DMS114 treated with DMSO at 0.1 percent for 48 hours (cell line): Measurements from ENCODE around the gene PDZD2.
"Not testable (repeated sequence)": the region's sequence is repeated elsewhere in the genome, so short reads cannot be mapped to it uniquely, and the experiment has no call there.

Experiments
- DNase-seq: peaks from one replicate; lab custom pipeline; 2025; ENCODE audit not compliant: unreplicated experiment; lab: John Stamatoyannopoulos, UW

Gene PDZD2

DNA sequence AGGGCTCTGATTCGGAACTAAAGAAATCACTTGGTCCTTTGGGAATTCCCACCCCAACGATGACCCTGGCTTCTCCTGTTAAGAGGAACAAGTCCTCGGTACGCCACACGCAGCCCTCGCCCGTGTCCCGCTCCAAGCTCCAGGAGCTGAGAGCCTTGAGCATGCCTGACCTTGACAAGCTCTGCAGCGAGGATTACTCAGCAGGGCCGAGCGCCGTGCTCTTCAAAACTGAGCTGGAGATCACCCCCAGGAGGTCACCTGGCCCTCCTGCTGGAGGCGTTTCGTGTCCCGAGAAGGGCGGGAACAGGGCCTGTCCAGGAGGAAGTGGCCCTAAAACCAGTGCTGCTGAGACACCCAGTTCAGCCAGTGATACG lies 451.8 kb downstream of the PDZD2 start:
- DNase-seq: no peak

DNA sequence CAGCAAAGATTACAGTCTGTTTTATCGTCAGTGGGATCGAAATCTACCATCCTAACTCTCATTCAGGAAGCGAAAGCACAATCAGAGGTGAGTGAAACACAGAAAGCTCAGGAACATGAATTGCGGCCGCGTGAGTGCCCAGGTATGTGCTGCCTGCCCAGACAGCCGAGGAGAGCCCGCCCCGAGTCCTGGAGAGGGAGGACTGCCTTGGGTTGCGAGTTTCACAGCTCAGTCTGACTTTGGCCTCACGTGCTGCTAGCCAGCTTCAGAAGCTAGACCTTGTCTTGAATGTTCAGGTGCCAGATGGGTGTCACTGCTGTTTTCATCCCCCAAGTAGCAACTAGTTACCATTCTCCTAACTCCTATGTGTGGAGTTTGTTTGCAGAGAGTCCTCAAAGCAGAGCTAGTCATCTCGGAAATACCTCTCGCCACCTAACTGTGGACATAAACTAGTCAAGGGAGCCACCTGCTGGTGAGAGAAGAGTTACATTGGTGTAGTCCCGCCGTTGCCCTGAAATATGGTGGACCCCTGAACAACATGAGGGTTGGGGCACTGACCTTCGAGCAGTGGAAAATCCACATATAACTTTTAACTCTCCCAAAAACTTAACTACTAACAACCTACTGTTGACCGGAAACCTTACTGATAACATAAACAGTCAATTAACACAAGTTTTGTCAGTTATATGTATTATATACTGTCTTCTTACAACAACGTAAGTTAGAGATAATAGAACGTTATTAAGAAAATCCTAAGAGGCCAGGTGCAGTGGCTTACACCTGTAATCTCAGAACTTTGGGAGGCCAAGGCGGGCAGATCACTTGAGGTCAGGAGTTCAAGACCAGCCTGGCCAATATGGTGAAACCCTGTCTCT lies 454.2 kb downstream of the PDZD2 start:
- DNase-seq: peak; percentile 73

GRCh38 chr5:32094691-32095090 lies 455.8 kb downstream of the PDZD2 start:
- no peak for DNase-seq

DNA sequence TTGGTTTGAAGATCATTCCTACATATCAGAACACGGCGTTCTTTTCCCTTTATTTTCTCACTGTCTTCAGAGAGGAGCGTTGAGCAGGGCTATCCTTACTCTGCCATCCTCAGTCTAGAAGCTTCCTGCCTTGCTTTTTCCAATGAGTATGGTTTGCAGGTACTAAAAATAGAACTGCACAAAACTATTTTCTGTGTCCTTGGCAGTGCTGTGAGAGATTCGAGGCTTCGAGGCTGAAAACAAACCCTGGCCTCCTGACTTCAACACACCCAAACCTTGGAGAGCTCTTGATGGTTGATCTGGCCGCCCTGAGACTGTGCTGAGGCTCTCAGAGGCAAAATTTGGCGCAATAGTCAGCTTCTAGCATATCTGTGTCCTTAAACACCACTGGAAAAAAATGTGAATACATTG lies 456.3 kb downstream of the PDZD2 start:
- DNase-seq: no peak

DNA sequence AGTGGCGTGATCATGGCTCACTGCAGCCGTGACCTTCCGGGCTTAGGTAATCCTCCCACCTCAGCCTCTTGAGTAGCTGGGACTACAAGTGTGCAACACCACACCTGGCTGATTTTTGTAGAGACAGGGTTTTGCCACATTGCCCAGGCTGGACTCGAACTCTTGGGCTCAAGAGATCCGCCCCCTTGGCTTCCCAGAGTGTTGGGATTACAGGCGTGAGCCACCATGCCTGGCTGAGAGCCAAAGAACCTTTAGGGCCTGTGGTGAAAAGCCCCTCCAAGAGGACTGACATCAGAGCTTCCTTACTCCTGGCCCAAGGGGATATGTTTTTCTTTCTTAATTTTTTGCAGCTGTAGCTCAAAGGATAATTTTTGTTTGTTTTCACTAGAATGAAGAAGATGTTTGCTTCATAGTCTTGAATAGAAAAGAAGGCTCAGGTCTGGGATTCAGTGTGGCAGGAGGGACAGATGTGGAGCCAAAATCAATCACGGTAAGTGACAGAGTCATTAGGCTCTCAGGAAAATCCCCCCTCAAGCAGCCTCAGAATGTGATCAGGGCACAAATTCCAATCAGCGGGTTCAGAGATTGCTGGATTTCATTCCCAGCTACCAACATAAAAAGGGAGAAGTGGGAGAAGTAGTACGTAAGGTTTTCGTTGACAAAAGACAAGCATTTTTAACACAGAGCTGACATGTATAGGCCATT lies 458.1 kb downstream of the PDZD2 start:
- no peak for DNase-seq

DNA sequence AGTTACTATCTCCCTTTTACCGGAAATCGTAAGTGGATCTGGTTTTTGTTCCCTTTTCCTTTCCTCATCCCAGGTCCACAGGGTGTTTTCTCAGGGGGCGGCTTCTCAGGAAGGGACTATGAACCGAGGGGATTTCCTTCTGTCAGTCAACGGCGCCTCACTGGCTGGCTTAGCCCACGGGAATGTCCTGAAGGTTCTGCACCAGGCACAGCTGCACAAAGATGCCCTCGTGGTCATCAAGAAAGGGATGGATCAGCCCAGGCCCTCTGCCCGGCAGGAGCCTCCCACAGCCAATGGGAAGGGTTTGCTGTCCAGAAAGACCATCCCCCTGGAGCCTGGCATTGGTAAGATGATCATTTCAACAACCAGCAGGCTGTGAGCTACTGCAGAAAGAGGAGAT lies 459.4 kb downstream of the PDZD2 start:
- DNase-seq: no peak

GRCh38 chr5:32098890-32099310 lies 460.0 kb downstream of the PDZD2 start:
- no peak for DNase-seq

DNA sequence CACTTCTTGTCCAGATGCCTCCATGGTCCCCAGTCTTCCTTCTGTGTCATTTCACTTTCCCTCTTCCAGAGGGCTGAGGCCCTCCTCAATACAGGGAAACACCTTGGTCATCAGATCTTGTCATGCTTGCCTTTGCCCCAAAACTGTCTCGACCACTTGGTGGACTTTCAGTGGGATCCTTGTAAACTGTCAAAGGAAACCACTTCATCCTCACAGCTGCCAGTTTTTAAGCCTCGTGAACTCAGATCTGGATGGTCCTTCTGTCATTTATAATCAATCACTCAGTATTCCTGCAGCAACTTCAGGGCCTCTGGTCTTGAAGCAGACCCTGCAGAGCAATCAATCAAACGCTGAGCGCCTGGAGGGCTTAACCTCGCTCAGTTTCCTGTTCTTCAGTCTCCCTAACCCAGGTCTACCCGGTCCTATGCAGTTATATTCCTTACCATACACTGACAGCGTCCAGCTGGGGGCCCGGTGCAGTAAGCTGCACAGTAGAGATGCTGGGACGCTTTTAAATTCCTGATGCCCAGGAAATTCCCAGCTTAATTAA lies 460.6 kb downstream of the PDZD2 start:
- no peak for DNase-seq

DNA sequence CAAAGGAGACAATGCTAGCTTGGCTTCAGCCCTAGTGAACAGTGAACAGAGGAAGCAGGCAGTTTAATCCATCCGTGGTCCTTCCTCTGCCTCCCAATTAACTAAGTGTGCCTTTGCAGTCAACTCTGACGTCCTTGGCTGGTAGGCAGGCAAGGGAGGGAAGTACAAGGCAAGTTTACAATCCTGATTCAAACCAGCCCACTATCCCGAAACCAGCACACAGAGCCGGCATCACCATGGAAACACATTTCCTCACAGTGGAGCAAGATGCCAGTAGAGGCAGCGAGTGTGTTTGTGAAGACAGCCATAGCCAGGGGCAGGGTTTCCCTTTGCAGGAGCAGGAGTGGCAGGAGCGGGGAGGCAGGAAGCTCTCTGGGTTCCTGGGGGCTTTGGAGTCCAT lies 461.3 kb downstream of the PDZD2 start:
- no peak for DNase-seq

- DNase-seq: no peak
These were observed 461.9 kb downstream of the PDZD2 start for GRCh38 chr5:32100691-32101302.

DNA sequence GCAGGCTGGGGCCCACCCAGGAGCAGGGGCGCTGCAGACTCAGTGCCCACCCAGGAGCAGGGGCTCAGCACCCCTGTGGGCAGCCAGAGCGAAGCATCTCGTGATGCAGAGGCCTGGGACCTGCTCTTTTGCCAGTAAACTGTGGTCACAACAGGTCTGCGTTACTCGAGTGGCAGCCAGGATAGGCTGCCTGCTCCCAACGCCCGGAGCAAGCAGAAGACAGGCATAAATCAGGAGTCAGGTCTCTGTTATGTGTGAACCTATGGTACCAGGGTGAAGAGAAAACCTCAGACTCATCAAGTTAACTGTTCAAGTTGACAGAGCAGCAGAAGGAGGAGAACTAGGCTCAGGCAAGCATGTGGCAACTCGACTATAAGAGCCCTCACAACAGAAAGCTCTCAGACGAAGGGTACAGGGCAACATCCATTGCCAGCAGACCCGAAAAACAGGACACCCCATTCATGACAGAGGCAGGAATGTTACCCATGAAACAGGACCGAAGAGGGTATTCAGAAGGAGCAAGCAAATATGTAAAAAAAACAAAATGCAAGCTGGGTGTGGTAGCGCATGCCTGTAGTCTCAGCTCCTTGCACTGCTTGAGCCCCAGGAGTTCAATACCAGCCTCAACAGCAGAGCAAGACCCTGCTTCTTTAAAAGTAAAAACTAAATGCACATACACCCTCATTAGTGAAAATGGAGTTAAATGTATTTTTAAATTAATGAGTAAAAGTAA lies 463.5 kb downstream of the PDZD2 start:
- no peak for DNase-seq

DNA sequence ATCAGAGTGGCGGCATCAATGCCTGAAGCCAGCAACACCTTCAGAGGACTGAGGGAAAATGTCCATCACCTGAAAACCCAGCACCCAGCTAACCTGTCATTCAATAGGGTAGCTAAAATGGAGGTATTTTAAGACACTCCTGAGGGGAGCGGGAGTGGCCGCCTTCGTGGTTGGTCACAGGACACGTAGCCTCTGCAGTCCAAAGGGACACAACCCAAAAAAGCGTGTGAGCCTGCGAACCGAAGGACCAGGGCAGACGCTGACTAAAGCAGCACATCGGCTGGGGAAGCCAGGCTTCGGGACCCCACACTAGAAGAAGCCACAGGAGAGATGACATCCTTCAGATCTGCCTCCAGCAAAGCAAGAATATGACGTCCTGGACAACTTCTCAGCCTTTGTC lies 464.6 kb downstream of the PDZD2 start:
- no peak for DNase-seq

DNA sequence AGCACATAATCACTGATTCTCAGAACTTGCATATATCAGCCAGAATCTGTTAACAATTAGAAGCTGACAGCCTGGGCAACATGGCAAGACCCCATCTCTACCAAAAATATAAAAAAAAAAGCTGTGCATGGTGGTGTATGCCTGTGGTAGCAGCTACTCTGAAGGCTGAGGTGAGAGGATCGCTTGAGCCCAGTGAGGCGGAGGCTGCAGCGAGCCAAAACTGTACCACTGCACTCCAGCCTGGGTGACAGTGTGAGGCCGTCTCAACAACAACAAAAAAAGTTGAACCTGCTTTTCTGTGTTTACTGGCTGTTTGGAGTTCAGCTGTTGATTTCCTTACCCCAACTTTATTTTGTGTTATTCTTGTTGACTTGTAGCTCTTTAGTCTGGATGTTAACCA lies 468.4 kb downstream of the PDZD2 start:
- no peak for DNase-seq

DNA sequence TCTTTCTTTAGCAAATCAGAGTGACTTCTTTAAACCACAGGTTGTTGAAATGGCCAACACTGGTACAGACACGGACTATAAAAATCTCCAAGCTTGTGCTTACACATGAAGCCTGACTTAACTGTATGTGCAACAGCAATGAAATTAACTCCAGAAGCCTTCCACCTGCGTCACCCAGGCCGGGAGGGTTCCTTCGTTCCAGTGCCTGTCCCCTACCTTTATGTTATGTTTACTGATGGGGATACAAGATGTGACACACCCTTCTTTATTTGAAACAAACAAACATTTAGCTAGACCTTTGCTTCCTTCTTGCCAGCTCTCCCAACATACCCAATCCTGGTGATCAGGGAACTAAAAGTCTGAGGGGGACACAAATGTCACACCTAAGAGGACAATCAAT lies 469.2 kb downstream of the PDZD2 start:
- DNase-seq: no peak

DNA sequence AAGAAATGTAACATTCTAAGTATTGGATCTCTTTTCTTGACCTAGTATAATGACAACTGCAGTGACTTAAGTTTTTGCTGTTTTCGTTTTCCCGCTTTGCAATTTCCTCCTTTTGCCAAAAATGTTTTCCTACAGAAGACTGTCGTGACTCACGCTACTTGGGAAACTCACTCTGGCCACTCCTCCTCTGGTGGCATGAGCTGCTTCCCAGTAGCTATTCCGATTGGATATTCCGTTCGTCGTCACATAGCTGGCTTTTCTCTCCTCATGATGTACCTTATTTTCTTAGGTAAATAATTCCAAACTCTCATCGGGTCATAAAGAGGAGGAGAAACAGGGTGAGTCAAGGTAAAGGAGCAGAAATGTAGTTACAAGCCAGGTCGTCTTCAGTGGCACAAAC lies 470.3 kb downstream of the PDZD2 start:
- no peak for DNase-seq

GRCh38 chr5:32110111-32110696 lies 471.3 kb downstream of the PDZD2 start:
- DNase-seq: no peak

DNA sequence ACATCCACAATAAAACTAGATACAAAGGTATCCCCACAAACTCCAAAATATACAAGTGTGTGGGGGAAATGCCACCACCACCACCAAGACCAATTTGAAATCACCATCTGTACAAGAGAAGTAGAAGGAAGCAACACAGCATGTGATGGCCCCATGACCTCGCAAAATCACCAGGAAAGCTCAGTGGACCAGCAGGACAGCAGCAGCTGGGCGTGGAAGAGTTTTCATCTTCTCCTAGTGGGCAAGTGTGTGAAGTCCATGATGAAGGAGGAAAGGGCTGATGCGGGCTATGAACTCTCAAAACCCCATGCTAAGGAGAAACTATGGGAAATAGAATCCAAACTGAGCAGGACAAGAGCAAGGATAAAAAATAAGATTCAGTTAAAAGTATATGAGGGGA lies 477.1 kb downstream of the PDZD2 start:
- no peak for DNase-seq

DNA sequence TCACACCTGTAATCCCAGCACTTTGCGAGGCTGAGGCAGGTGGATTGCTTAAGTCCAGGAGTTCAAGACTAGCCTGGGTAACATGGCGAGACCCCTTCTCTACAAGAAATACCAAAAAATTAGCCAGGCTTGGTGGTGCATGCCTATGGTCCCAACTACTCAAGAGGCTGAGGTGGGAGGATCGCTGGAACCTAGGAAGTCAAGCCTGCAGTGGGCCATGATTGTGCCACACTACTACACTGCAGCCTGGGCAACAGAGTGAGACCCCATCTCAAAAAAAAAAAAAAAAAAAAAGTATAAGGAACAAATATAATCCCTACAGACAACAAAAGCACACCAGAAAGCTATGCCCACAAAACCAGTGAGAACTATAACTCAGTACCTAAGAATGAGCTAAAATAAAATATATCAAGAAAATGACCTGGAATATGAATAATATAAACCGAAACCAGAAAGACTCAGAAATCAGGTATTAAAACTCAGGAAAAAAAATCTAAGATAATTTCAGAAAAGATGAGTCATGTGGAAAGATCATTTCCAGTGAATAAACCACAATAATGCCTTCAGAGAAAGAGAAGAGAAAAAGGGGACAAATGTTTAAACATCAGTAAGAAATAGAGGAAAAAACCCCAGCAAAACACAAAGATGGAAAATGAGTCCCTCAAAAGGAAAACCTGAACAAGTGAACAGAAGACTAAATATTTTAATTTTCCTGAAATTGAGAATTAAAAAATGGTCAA lies 477.8 kb downstream of the PDZD2 start:
- DNase-seq: no peak

DNA sequence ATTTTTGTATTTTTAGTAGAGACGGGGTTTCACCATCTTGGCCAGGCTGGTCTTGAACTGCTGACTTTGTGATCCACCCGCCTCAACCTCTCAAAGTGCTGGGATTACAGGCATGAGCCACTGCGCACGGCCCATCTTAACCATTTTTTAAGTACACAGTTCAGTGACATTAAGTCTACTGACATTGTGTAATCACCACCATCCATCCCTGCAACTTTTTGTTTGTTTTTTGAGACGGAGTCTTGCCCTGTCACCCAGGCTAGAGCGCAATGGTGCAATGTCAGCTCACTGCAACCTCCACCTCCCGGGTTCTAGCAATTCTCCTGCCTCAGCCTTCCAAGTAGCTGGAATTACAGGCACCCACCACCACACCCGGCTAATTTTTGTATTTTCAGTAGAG lies 480.0 kb downstream of the PDZD2 start:
- DNase-seq: not testable (repeated sequence)
